GM12873 (cell line): ENCODE data around the gene MIB1.

ENCODE experiments used
- CTCF ChIP-seq: IDR thresholded peaks from 2 replicates; pipeline ENCODE4 v1.5.1; 2012; ENCODE audit warnings: low read depth, mild to moderate bottlenecking, moderate library complexity, low read length, control low read depth; ENCODE audit not compliant: insufficient read depth; ENCODE audit errors: missing control alignments

The MIB1 gene

GRCh38 chr18:21858544-21858943 is 118.0 kb downstream of the MIB1 start:
- TF ChIP-seq CTCF: no peak

DNA sequence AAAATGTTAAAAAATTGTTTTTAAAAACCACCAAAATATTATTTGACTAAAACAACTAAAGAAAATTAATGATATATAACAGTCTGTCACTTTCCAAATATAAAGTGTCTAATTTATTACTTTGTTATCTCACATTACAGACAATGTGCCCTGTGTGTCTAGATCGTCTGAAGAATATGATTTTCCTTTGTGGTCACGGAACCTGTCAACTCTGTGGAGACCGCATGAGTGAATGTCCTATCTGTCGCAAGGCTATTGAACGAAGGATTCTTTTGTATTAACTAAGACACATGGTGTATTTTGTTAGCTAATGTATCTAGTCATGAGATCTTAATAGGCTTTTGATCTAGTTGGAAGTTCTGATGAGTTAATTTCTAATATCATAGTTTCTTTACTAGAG is 123.8 kb downstream of the MIB1 start:
- no peak for TF ChIP-seq CTCF

DNA sequence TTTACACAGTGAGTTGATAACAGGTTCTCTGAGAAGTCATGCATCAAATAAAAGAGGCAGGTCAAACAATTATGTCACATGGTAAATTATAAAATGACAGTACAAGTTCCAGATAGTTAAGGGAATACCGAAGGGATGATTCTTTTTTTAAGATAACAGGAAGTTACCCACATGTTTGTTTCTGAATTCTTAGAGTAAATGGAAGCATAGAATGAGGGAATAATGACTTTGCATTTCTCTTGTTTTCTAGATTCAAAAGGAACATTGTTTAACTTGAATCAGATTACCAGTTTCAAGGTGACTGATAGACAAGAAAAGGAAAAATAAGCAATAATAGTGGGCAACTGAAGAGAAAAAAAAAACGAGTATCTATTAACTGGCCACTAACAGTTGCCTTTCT is 124.5 kb downstream of the MIB1 start:
- TF ChIP-seq CTCF: no peak

GRCh38 chr18:21868770-21869169 is 128.2 kb downstream of the MIB1 start:
- TF ChIP-seq CTCF: no peak

DNA sequence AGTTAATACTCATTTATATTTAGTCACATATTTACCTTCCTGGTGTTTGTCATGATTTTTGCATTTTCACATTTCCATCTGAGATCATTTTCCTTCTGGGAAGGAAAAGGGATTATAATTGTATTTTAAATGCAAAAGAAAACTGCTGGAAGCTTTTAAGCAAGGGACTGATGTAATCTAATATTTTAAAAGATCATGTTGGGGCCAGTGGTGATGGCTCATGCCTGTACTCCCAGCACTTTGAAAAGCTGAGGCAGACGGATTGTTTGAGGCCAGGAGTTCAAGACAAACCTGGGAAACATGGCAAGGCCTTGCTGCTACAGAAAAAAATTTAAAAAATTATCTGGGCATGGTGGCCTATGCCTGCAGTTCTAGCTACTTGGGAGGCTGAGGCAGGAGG is 149.0 kb downstream of the MIB1 start:
- TF ChIP-seq CTCF: no peak

GRCh38 chr18:21894619-21895367 is 154.2 kb downstream of the MIB1 start:
- TF ChIP-seq CTCF: no peak

GRCh38 chr18:21896732-21897336 is 156.2 kb downstream of the MIB1 start:
- no peak for TF ChIP-seq CTCF
